ENCODE results near the gene ASCL1.

Gene ASCL1

DNA sequence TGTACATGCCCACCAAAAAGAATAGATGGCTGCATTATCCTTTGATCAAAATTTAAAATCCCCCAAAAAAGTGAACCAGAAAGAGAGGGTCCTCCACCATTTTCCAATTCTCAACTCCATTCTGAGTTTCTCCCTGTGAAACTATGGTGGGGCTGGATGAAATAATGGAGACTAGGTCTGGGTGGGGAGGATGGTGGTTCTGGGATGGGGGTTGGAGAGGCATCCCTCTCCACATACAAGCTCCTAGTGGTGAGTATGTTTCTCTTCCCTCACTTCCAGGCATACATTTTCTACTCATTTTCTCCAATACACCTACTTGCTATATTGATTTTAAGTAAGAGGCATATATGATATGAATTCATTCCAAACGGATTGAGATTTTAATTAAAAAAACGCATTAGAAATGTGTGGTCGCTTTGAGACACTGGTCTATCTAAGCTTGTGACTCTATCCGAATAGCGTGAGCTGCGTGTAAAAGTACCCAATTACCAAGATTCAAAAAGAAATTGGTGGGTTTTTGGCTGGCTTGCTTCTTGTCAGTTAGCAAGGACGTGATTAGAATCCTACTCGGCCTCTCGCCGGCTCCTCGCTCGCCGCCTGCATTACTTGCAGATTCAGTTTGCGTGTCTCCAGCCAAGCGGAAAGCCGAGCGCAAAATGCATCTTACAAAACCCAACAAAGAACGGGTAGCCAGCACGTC is 3.4 kb downstream of the ASCL1 start:
- Histone ChIP-seq H3K27ac (replicated peaks; ENCODE audit: low read length) (no peak overlapping the region), H3K4me1 (ENCODE audit: control insufficient read depth in 2 of 2, insufficient read depth in 1 of 2, low read depth in 1 of 2, low read length in 2 of 2) (peaks cover 4 to 17% of the 10 kb centered on the region in 2 donors), H3K4me2 (ENCODE audit: insufficient read depth, low read length, poor library complexity, severe bottlenecking) (peak overlapping the region; percentile 48), H3K23ac (ENCODE audit: low read depth, low read length, poor library complexity) (no peak overlapping the region), H4K91ac (ENCODE audit: low read depth, low read length, poor library complexity) (no peak overlapping the region), H3K4me3 (ENCODE audit: low read length in 2 of 2) (peak overlapping the region in 1 of 2 donors; percentile 24), H3K79me1 (ENCODE audit: low read depth, low read length) (no peaks in the 10 kb centered on the region), H3K9me3 (replicated peaks in 1 of 2; ENCODE audit: control insufficient read depth in 2 of 2, insufficient read depth in 1 of 2, low read depth in 1 of 2, low read length in 2 of 2) (peaks cover 11 to 13% of the 10 kb centered on the region in 2 donors), H3K9ac (ENCODE audit: low read depth, low read length, poor library complexity) (no peak overlapping the region), H3K4ac (ENCODE audit: low read length) (no peak overlapping the region), H3K27me3 (ENCODE audit: control insufficient read depth in 3 of 3, insufficient read depth in 3 of 3, low read depth in 1 of 3, low read length in 3 of 3) (peaks cover 17 to 93% (median 86%) of the 10 kb centered on the region in 3 experiments), H2AK5ac (ENCODE audit: low read depth, low read length) (no peak overlapping the region), H3K14ac (ENCODE audit: low read length) (no peak overlapping the region), H3K18ac (ENCODE audit: low read length) (no peak overlapping the region), H2BK120ac (ENCODE audit: low read depth, low read length) (no peak overlapping the region), H2AFZ (ENCODE audit: low read length) (peak overlapping the region; percentile 55), H2BK5ac (ENCODE audit: low read length) (no peak overlapping the region), H2BK15ac (ENCODE audit: low read length) (no peak overlapping the region), H3K36me3 (replicated peaks in 1 of 2; ENCODE audit: control insufficient read depth in 2 of 2, insufficient read depth in 2 of 2, low read length in 2 of 2) (no peaks in the 10 kb centered on the region), H4K8ac (ENCODE audit: low read depth, low read length) (no peak overlapping the region), H2BK12ac (ENCODE audit: low read length) (no peak overlapping the region)
- DNase-seq (ENCODE audit: low spot score) = no peak
- no CpG with 5 or more reads among the region's 19 CpGs for WGBS, 2 donors (ENCODE audit: extremely low coverage in 2 of 2, insufficient read length in 2 of 2, insufficient replicate concordance in 1 of 2)

DNA sequence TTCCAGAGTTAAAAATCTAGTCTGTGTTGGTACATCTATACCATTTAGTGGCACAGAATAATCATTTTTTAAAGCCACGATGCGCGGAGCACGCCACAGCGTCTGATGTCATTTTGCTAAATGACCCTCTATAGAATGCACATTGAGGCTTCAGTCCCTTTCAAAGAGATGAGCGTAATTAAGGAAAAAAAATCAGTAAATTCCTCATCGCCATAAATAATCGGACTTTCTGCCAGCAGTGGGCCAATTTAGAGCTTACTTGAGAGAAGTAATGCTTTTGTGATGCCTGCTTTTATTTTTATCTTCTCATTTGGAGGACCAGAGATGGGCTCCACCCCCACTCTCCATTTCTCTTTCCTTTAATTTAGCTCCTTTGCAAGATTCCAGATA is 4.0 kb downstream of the ASCL1 start:
- no peak overlapping the region for H3K9ac ChIP-seq (ENCODE audit: low read depth, low read length, poor library complexity)
- H3K4me1 ChIP-seq (ENCODE audit: control insufficient read depth in 2 of 2, insufficient read depth in 1 of 2, low read depth in 1 of 2, low read length in 2 of 2) = peaks cover 4 to 18% of the 10 kb centered on the region in 2 donors
- no peak overlapping the region for H3K23ac ChIP-seq (ENCODE audit: low read depth, low read length, poor library complexity)
- no CpG with 5 or more reads among the region's 8 CpGs for WGBS, 2 donors (ENCODE audit: extremely low coverage in 2 of 2, insufficient read length in 2 of 2, insufficient replicate concordance in 1 of 2)
- H4K91ac ChIP-seq (ENCODE audit: low read depth, low read length, poor library complexity) = no peak overlapping the region
- no peak overlapping the region for H4K8ac ChIP-seq (ENCODE audit: low read depth, low read length)
- no peak for DNase-seq (ENCODE audit: low spot score)
- no peak overlapping the region for H3K27ac ChIP-seq (replicated peaks; ENCODE audit: low read length)
- H3K4ac ChIP-seq (ENCODE audit: low read length) = no peak overlapping the region
- no peak overlapping the region for H3K14ac ChIP-seq (ENCODE audit: low read length)
- H3K36me3 ChIP-seq (replicated peaks in 1 of 2; ENCODE audit: control insufficient read depth in 2 of 2, insufficient read depth in 2 of 2, low read length in 2 of 2) = no peaks in the 10 kb centered on the region
- peaks cover 11 to 13% of the 10 kb centered on the region in 2 donors for H3K9me3 ChIP-seq (replicated peaks in 1 of 2; ENCODE audit: control insufficient read depth in 2 of 2, insufficient read depth in 1 of 2, low read depth in 1 of 2, low read length in 2 of 2)
- peak overlapping the region in 1 of 2 donors; percentile 24 for H3K4me3 ChIP-seq (ENCODE audit: low read length in 2 of 2)
- H3K27me3 ChIP-seq (ENCODE audit: control insufficient read depth in 3 of 3, insufficient read depth in 3 of 3, low read depth in 1 of 3, low read length in 3 of 3) = peaks cover 16 to 93% (median 84%) of the 10 kb centered on the region in 3 experiments
- no peak overlapping the region for H2AK5ac ChIP-seq (ENCODE audit: low read depth, low read length)
- H2BK12ac ChIP-seq (ENCODE audit: low read length) = no peak overlapping the region
- H3K79me1 ChIP-seq (ENCODE audit: low read depth, low read length) = no peaks in the 10 kb centered on the region
- H3K18ac ChIP-seq (ENCODE audit: low read length) = no peak overlapping the region
- peak overlapping the region; percentile 55 for H2AFZ ChIP-seq (ENCODE audit: low read length)
- H2BK15ac ChIP-seq (ENCODE audit: low read length) = no peak overlapping the region
- H3K4me2 ChIP-seq (ENCODE audit: insufficient read depth, low read length, poor library complexity, severe bottlenecking) = peak overlapping the region; percentile 48
- H2BK120ac ChIP-seq (ENCODE audit: low read depth, low read length) = no peak overlapping the region
- no peak overlapping the region for H2BK5ac ChIP-seq (ENCODE audit: low read length)

DNA sequence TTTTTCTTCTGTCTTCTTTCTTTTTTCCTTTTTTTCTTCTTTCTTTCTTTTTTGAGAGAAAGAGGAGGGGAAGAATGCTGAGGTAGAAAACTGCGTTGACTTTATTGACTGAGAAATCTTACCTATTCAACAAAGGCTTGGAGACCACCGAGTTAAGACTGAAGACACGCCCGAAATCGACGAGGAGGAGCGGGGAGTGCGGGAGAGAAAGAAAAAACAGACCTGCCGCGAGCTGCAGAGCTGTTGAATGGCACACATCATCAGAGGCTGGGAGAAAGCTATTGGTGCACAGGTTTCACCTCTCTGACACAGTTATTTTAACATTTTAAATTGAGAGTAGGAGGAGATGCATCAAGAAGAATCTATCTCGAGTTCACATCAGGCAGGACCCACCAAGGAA is 5.1 kb downstream of the ASCL1 start:
- no peak overlapping the region for H4K91ac ChIP-seq (ENCODE audit: low read depth, low read length, poor library complexity)
- H3K4me2 ChIP-seq (ENCODE audit: insufficient read depth, low read length, poor library complexity, severe bottlenecking) = no peak overlapping the region
- no peak overlapping the region for H2AK5ac ChIP-seq (ENCODE audit: low read depth, low read length)
- H2BK120ac ChIP-seq (ENCODE audit: low read depth, low read length) = no peak overlapping the region
- H2BK5ac ChIP-seq (ENCODE audit: low read length) = no peak overlapping the region
- no peak overlapping the region for H3K4me3 ChIP-seq (ENCODE audit: low read length in 2 of 2)
- WGBS, 2 donors (ENCODE audit: extremely low coverage in 2 of 2, insufficient read length in 2 of 2, insufficient replicate concordance in 1 of 2) = no CpG with 5 or more reads among the region's 11 CpGs
- peaks cover 2 to 14% of the 10 kb centered on the region in 2 donors for H3K4me1 ChIP-seq (ENCODE audit: control insufficient read depth in 2 of 2, insufficient read depth in 1 of 2, low read depth in 1 of 2, low read length in 2 of 2)
- H3K14ac ChIP-seq (ENCODE audit: low read length) = no peak overlapping the region
- no peak overlapping the region for H3K23ac ChIP-seq (ENCODE audit: low read depth, low read length, poor library complexity)
- DNase-seq (ENCODE audit: low spot score) = no peak
- H3K36me3 ChIP-seq (replicated peaks in 1 of 2; ENCODE audit: control insufficient read depth in 2 of 2, insufficient read depth in 2 of 2, low read length in 2 of 2) = no peaks in the 10 kb centered on the region
- no peak overlapping the region for H2BK12ac ChIP-seq (ENCODE audit: low read length)
- no peak overlapping the region for H3K4ac ChIP-seq (ENCODE audit: low read length)
- H4K8ac ChIP-seq (ENCODE audit: low read depth, low read length) = no peak overlapping the region
- no peak overlapping the region for H2AFZ ChIP-seq (ENCODE audit: low read length)
- H3K27me3 ChIP-seq (ENCODE audit: control insufficient read depth in 3 of 3, insufficient read depth in 3 of 3, low read depth in 1 of 3, low read length in 3 of 3) = peaks cover 13 to 96% (median 83%) of the 10 kb centered on the region in 3 experiments
- no peaks in the 10 kb centered on the region for H3K79me1 ChIP-seq (ENCODE audit: low read depth, low read length)
- H3K9me3 ChIP-seq (replicated peaks in 1 of 2; ENCODE audit: control insufficient read depth in 2 of 2, insufficient read depth in 1 of 2, low read depth in 1 of 2, low read length in 2 of 2) = peaks cover 11 to 13% of the 10 kb centered on the region in 2 donors
- H3K18ac ChIP-seq (ENCODE audit: low read length) = no peak overlapping the region
- H2BK15ac ChIP-seq (ENCODE audit: low read length) = no peak overlapping the region
- H3K9ac ChIP-seq (ENCODE audit: low read depth, low read length, poor library complexity) = no peak overlapping the region
- no peak overlapping the region for H3K27ac ChIP-seq (replicated peaks; ENCODE audit: low read length)

DNA sequence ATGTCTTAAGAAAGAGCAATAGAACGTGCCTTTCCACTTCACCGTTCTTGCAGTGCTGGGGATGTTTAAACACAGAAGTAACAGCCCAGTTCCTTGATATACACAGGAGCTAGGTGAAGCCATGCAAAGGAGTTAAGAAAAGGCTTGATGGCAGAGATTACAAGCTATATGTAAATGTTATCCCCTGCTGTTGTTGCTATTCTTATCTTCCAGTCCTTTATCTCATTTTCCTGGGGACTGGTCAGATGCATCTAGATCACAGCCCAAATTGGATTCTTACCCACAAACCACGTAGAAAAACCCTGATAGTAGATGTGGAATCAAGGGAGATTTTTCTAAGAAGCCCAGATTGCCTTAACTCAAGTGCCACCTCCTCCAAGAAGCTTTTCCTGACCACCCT is 5.5 kb downstream of the ASCL1 start:
- no CpG with 5 or more reads among the region's 3 CpGs for WGBS, 2 donors (ENCODE audit: extremely low coverage in 2 of 2, insufficient read length in 2 of 2, insufficient replicate concordance in 1 of 2)
- H3K23ac ChIP-seq (ENCODE audit: low read depth, low read length, poor library complexity) = no peak overlapping the region
- H3K27ac ChIP-seq (replicated peaks; ENCODE audit: low read length) = no peak overlapping the region
- H2BK120ac ChIP-seq (ENCODE audit: low read depth, low read length) = no peak overlapping the region
- no peak overlapping the region for H2AK5ac ChIP-seq (ENCODE audit: low read depth, low read length)
- H2BK12ac ChIP-seq (ENCODE audit: low read length) = no peak overlapping the region
- no peak overlapping the region for H3K4me2 ChIP-seq (ENCODE audit: insufficient read depth, low read length, poor library complexity, severe bottlenecking)
- H3K4me1 ChIP-seq (ENCODE audit: control insufficient read depth in 2 of 2, insufficient read depth in 1 of 2, low read depth in 1 of 2, low read length in 2 of 2) = peaks cover 2 to 14% of the 10 kb centered on the region in 2 donors
- no peak for DNase-seq (ENCODE audit: low spot score)
- H3K9ac ChIP-seq (ENCODE audit: low read depth, low read length, poor library complexity) = no peak overlapping the region
- H4K8ac ChIP-seq (ENCODE audit: low read depth, low read length) = no peak overlapping the region
- H3K27me3 ChIP-seq (ENCODE audit: control insufficient read depth in 3 of 3, insufficient read depth in 3 of 3, low read depth in 1 of 3, low read length in 3 of 3) = peaks cover 13 to 96% (median 79%) of the 10 kb centered on the region in 3 experiments
- no peak overlapping the region for H3K14ac ChIP-seq (ENCODE audit: low read length)
- no peak overlapping the region for H4K91ac ChIP-seq (ENCODE audit: low read depth, low read length, poor library complexity)
- peaks cover 11 to 13% of the 10 kb centered on the region in 2 donors for H3K9me3 ChIP-seq (replicated peaks in 1 of 2; ENCODE audit: control insufficient read depth in 2 of 2, insufficient read depth in 1 of 2, low read depth in 1 of 2, low read length in 2 of 2)
- no peaks in the 10 kb centered on the region for H3K79me1 ChIP-seq (ENCODE audit: low read depth, low read length)
- H3K4ac ChIP-seq (ENCODE audit: low read length) = no peak overlapping the region
- H3K4me3 ChIP-seq (ENCODE audit: low read length in 2 of 2) = no peak overlapping the region
- no peak overlapping the region for H2AFZ ChIP-seq (ENCODE audit: low read length)
- no peaks in the 10 kb centered on the region for H3K36me3 ChIP-seq (replicated peaks in 1 of 2; ENCODE audit: control insufficient read depth in 2 of 2, insufficient read depth in 2 of 2, low read length in 2 of 2)
- no peak overlapping the region for H2BK15ac ChIP-seq (ENCODE audit: low read length)
- no peak overlapping the region for H2BK5ac ChIP-seq (ENCODE audit: low read length)
- H3K18ac ChIP-seq (ENCODE audit: low read length) = no peak overlapping the region
